Stimulated activated CD8-positive, alpha-beta memory T cell treated with anti-CD3 and anti-CD28 coated beads, Interleukin-15, amount 100 ng/mL, for 4 hours (primary cell): Measurements from ENCODE around the gene MAB21L4.

Experiments used
- DNase-seq, 2 donors: peaks; one replicate each; pipeline ENCODE4 v3.0.0-alpha.2; 2020; ENCODE audit warnings: low read depth in 2 of 2

Gene MAB21L4

DNA sequence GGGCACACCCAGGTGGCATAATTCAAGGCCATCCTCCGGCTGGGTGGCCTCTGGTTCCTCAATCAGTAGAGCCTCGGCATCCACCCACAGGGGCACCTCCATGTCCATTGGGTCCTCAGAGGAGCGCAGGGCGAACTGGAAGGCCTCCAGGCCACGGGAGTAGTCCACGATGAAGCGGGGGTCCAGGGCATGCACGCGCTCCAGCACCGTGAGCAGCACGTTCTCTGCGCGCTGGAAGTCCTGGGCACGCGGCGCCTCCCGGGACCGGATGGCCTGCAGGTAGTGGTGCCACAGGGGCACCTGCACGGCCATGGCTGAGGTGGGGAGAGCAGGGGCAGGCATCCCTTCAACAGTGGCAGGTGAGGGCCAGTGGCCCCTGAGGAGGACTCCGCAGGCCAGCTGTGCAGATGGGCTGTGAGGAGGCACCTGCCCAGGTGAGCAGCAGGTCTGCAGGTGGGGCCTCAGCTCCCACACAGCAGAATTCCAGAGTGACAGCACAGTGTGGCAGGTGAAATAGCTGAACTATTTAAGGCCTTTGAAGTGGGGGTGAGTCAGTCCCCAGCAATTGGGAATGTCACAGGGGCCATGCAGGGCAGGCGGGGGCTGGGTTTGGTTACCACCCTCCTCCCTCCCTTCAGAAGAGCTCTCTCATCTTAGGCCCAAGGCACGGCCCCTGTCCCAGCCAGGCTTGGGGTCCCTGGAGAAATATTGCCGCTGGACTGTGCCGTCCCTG lies at the start of gene MAB21L4:
Gene MAB21L4, minus strand, starts transcription at position 501 of the 733 bp plus-strand sequence. Its CDS starts 159 bp downstream, at position 342.
- no peak for DNase-seq

DNA sequence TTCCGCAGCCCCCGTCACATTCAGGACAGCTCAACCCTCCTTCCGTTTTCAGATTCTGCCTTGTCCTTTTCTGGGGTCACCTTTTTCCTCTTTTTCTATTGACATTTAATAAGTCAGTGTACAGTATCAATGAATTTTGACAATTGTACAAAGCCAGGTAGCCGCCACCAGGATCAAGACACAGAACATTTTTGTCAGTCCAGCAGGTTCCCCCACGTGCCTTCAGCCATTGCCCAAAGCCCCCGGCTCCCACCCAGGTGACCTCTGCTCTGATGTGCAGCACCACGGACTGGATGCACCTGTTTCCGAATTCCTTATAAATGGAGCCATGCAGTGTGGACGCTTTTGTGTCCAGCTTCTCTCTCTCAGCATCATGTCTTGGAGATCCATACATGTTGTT lies 40.1 kb upstream of the MAB21L4 start:
- no peak for DNase-seq

GRCh38 chr2:240935103-240935876 lies 39.3 kb upstream of the MAB21L4 start:
- no peak for DNase-seq

DNA sequence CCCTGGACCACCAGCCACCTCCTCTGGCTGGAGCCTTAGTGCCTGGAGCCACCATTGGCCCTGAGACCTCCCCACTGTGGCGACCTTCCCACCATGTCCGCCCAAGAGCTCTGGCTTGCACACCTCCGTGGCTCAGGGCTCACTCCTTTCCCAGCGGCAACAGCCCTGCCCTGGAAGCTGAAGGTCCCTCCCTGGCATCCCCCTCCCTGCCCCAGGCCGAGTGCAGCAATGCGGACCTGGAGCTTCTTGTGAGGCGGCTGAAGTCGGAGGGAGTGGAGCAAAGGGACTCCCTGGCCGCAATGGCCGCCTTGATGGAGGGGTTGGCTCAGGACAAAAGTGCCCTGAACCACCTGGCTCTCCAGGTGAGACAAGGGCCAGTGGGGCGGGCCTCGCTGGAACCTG lies 38.7 kb upstream of the MAB21L4 start:
- DNase-seq, result no peak

- no peak for DNase-seq
These were observed 38.2 kb upstream of the MAB21L4 start for GRCh38 chr2:240933966-240934700.

- no peak for DNase-seq
These were observed 37.4 kb upstream of the MAB21L4 start for GRCh38 chr2:240933048-240933965.

- DNase-seq, result no peak
These were observed 36.7 kb upstream of the MAB21L4 start for GRCh38 chr2:240932724-240933047.

GRCh38 chr2:240932001-240932723 lies 36.2 kb upstream of the MAB21L4 start:
- no peak for DNase-seq

GRCh38 chr2:240931319-240931949 lies 35.5 kb upstream of the MAB21L4 start:
- DNase-seq, result no peak

DNA sequence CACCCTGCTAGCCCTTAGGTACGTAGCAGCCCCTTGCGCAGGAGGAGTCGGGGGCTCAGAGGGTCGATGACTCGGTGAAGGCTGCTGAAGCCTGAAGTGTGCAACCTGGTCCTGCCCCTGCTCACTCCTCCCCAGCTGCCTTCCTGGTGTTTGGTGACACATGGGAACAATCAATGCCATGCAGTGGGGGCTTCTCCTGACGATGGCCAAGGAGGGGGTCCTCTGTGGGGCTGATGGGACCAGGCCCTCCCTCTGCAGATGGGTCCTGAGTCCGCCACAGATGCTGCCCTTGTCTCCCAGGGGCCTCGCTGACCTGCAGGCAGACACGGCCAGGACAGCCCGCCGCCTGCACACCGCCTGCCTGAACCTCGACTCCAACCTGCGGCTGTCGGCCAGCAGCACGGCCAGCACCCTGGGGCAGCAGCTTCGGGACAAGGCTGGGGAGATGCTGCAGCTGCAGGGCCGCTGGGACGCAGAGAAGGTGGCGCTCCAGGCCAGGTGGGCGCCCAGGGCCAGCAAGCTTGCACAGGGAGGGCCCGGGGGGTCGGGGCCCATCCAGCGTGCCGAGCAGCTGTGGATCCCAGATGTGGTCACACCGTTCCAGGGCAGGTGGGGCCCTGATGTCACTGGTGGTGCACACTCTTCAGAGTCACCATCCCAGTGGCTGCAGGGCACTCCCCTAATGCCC lies 34.8 kb upstream of the MAB21L4 start:
- DNase-seq, result no peak

DNA sequence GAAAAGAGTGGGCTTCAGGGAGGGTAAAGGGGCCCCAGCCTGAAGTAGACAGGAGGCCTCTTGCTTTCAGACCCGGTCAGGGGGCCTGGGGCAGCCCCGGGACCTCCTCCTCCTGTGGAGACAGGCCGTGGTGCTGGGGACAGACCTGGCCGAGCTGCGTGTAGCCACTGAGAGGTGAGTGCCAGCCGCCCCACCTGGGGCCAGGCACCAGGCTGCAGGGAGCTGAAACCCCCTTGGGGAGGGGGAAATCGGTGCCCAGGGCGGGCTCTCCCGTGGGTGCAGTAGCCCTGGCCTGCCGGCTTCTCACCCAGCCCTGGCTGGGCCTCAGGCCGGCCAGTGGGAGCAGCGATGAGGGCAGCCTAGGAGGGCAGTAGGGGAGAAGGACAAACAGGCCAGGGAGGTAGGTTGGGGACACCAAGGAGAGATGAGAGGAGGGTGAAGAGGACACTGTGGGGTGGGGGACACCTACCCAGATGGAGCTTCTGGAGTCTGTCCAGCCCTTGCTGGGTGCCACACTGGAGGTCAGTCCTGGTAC lies 34.2 kb upstream of the MAB21L4 start:
- DNase-seq, result no peak

DNA sequence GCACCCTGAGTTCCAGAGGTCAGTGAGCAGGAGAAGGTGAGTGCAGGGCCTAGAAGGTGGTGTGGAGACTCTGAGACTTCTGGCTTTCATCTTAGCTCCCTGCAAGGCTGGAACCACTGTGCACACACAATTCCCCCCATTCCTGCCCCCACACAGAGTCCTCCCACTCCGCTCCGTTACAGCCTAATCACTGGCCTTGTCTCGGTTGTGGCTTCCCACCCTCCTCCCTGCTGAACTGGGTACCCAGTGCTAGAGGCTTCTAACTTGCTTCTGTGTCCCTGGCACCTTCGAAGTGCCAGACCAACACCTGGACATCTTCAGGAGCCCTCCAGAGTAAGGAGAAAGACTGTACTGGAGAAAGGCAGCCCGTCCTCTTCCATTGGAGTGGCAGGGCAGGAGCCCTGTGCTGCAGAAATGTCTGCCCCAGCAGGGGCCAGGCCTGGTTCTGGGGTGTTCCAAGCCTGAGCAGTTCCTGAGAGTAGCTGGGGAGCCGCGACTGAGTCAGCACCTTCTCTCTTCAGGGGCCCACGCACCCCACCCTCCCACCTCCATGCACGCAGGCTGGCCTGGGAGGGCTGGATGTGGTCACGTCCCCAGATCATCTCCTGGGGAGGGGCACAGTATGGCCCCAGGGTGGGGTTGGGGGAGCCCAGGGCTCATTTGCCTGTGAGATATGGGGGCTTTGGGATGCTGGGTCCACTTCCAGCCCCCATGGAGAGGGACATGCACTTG lies 33.6 kb upstream of the MAB21L4 start:
- no peak for DNase-seq

DNA sequence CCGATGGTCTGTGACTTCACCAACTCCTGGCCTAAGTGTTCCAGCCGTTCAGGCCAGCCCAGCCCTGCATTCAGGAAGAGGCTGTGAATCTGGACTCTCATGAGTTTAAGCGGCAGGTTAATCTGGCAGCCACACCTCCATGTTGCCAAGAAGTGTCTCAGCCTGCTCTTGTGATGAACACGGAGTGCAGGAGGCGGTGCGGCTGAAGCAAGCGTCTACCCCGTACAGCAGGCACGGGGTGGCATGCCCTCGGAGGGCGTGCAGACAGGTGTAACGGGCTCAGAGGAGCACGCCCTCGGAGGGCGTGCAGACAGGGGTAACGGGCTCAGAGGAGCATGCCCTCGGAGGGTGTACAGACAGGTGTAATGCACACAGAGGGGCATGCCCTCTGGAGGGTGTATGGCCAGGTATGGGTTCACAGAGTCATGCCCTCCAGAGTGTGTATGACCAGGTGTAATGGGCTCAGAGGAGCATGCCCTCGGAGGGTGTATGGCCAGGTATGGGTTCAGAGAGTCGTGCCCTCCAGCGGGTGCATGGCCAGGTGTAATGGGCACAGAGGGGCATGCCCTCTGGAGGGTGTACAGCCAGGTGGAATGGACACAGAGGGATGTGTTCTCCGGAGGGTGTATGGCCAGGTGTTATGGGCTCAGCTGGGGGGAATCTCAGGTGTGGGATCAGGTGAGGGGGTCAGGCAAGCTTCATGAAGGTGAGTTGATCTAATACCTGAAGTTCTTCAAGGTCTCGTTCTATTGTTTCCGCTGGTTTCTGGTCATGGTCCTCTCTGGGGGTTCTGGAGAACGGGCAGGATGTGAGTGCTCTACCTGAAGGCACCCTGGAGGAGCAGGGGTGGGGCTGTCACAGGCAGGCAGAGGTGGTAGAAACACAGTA lies 32.8 kb upstream of the MAB21L4 start:
- DNase-seq, result no peak

- DNase-seq, result no peak
These were observed 31.4 kb upstream of the MAB21L4 start for GRCh38 chr2:240927390-240927781.

DNA sequence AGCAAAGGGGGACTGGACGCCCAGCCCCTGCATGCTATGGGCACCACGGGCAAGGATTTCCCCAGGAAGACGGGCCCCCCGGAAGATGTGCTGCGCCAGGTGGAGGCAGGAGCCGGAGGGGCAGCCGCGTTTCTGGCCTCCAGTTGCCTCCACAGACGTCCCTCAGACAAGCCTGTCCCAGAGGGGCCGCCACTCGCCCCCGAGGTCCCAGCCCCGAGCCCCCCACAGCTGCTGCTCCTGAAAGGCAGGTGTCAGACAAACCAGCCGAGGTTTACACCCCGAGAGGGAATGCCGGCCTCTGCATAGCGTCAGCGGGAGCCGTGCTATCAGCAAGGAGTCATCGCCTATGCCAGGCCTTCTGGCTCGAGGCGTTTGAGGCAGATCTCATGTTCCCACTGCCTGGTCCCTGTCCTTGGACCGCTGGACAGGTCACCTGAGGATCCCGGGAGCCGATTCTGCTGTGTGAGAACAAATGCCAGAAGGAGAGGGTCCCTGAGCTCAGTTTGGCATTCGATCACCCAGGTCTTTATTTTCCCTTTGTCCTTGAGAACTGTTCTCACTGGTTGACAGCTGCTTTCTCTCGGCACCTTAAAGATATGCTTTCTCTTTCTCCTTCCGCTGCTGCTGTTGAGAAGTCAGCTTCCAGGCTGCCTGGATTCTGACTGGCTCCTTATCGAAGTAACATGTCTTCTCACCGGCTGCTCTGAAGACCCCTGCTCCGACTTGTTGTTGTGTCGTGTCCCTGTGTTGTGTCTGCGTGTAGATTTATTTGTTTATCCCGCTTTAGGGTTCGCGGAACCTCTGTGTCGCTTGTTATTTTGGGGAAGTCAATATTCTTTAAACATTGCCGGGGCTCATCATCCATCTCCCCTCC lies 30.8 kb upstream of the MAB21L4 start:
- no peak for DNase-seq

DNA sequence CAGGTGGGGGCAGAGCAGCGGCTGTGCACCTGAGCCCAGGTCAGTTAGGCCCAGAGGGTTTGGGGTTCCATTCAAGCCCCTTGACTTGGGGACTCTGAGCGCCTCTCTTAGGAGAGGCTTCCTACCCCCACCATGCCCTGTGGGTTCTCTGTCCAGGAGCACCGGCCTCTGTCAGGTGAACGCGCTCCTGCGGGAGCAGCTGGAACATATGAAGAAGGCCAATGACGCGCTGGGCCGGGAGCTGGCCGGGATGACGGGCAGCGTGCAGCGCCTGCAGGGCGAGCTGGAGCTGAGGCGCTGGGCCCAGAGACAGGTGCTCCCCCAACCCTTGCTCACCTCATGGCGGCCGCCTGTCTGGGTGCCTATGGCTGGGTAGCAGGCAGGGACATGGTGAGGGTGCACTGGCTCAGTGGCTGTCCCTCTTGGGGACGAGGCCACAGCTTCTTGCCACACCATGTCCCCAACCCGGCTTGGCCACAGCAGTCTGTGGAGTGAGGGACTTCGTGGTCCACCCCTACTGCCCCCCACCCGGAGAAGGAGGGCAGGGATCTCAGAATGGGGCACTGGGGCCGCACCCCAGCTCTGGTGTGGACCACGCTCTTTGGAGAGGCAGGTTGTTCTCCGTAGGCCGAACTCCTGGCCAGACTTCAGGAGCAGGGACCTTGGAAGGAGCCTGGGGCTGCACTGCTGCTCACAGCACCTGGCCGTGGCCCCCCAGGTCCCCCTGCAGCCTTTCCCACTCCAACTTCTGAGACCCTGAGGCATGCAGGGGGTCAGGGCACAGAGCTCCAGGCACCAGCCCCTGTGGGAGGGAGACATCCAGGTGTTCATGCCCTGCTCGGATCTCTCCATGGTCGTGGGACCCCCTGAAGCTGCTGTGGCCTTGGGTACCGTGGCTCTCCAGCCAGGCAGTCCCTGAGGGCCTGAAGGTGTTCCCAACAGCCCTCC lies 29.9 kb upstream of the MAB21L4 start:
- DNase-seq, result no peak
